ENCODE results near the gene LRRC8A.

Gene LRRC8A

GRCh38 chr9:128918921-128919320 is 37.0 kb downstream of the LRRC8A start:
- H3K36me3 ChIP-seq (ENCODE audit: control insufficient read depth, low read depth, low read length): peaks cover 28% of the 10 kb centered on the region
- no peak overlapping the region for H3K4me3 ChIP-seq (ENCODE audit: low read length)
- H3K27ac ChIP-seq (ENCODE audit: low read length): no peak overlapping the region
- H3K9me3 ChIP-seq (ENCODE audit: control insufficient read depth, low read depth, low read length): no peaks in the 10 kb centered on the region
- H3K4me1 ChIP-seq (ENCODE audit: control insufficient read depth, low read depth, low read length): peaks cover 6% of the 10 kb centered on the region
- no peaks in the 10 kb centered on the region for H3K27me3 ChIP-seq (ENCODE audit: control insufficient read depth, insufficient read depth, low read length)
- H3K9ac ChIP-seq (ENCODE audit: low read length): no peak overlapping the region

- H3K27me3 ChIP-seq (ENCODE audit: control insufficient read depth, insufficient read depth, low read length): no peaks in the 10 kb centered on the region
- no peak overlapping the region for H3K9ac ChIP-seq (ENCODE audit: low read length)
- H3K36me3 ChIP-seq (ENCODE audit: control insufficient read depth, low read depth, low read length): peaks cover 28% of the 10 kb centered on the region
- no peak overlapping the region for H3K4me3 ChIP-seq (ENCODE audit: low read length)
- no peak overlapping the region for H3K27ac ChIP-seq (ENCODE audit: low read length)
- peaks cover 6% of the 10 kb centered on the region for H3K4me1 ChIP-seq (ENCODE audit: control insufficient read depth, low read depth, low read length)
- H3K9me3 ChIP-seq (ENCODE audit: control insufficient read depth, low read depth, low read length): no peaks in the 10 kb centered on the region
Measured at GRCh38 chr9:128919402-128920089, 37.6 kb downstream of the LRRC8A start.

- H3K27me3 ChIP-seq (ENCODE audit: control insufficient read depth, insufficient read depth, low read length): no peaks in the 10 kb centered on the region
- H3K4me3 ChIP-seq (ENCODE audit: low read length): peak within 1 kb of the TSS; percentile 77
- peak within 1 kb of the TSS; percentile 66 for H3K27ac ChIP-seq (ENCODE audit: low read length)
- peaks cover 28% of the 10 kb centered on the region for H3K36me3 ChIP-seq (ENCODE audit: control insufficient read depth, low read depth, low read length)
- peak within 1 kb of the TSS; percentile 69 for H3K9ac ChIP-seq (ENCODE audit: low read length)
- H3K4me1 ChIP-seq (ENCODE audit: control insufficient read depth, low read depth, low read length): peaks cover 6% of the 10 kb centered on the region
- H3K9me3 ChIP-seq (ENCODE audit: control insufficient read depth, low read depth, low read length): no peaks in the 10 kb centered on the region
Measured at GRCh38 chr9:128920381-128921058, 38.6 kb downstream of the LRRC8A start, which contains the start of gene PHYHD1. Gene PHYHD1, plus strand, starts transcription at chr9:128920982. Its CDS starts 1,342 bp downstream, at chr9:128922324.

GRCh38 chr9:128921881-128922763 is 40.2 kb downstream of the LRRC8A start:
- peak overlapping the region; percentile 69 for H3K9ac ChIP-seq (ENCODE audit: low read length)
- H3K4me1 ChIP-seq (ENCODE audit: control insufficient read depth, low read depth, low read length): peaks cover 6% of the 10 kb centered on the region
- peak overlapping the region; percentile 77 for H3K4me3 ChIP-seq (ENCODE audit: low read length)
- H3K27me3 ChIP-seq (ENCODE audit: control insufficient read depth, insufficient read depth, low read length): no peaks in the 10 kb centered on the region
- peak overlapping the region; percentile 66 for H3K27ac ChIP-seq (ENCODE audit: low read length)
- H3K36me3 ChIP-seq (ENCODE audit: control insufficient read depth, low read depth, low read length): peaks cover 14% of the 10 kb centered on the region
- no peaks in the 10 kb centered on the region for H3K9me3 ChIP-seq (ENCODE audit: control insufficient read depth, low read depth, low read length)

- Histone ChIP-seq H3K36me3 (ENCODE audit: control insufficient read depth, low read depth, low read length) (peaks cover 2% of the 10 kb centered on the region), H3K9me3 (ENCODE audit: control insufficient read depth, low read depth, low read length) (no peaks in the 10 kb centered on the region), H3K4me3 (ENCODE audit: low read length) (no peak overlapping the region), H3K27me3 (ENCODE audit: control insufficient read depth, insufficient read depth, low read length) (no peaks in the 10 kb centered on the region), H3K9ac (ENCODE audit: low read length) (no peak overlapping the region), H3K27ac (ENCODE audit: low read length) (no peak overlapping the region), H3K4me1 (ENCODE audit: control insufficient read depth, low read depth, low read length) (peaks cover 6% of the 10 kb centered on the region)
Measured at GRCh38 chr9:128923493-128923883, 41.6 kb downstream of the LRRC8A start.

- H3K27me3 ChIP-seq (ENCODE audit: control insufficient read depth, insufficient read depth, low read length): no peaks in the 10 kb centered on the region
- H3K9me3 ChIP-seq (ENCODE audit: control insufficient read depth, low read depth, low read length): no peaks in the 10 kb centered on the region
- no peak overlapping the region for H3K4me3 ChIP-seq (ENCODE audit: low read length)
- no peak overlapping the region for H3K27ac ChIP-seq (ENCODE audit: low read length)
- no peak overlapping the region for H3K9ac ChIP-seq (ENCODE audit: low read length)
- H3K36me3 ChIP-seq (ENCODE audit: control insufficient read depth, low read depth, low read length): no peaks in the 10 kb centered on the region
- no peaks in the 10 kb centered on the region for H3K4me1 ChIP-seq (ENCODE audit: control insufficient read depth, low read depth, low read length)
Measured at GRCh38 chr9:128927731-128928411, 45.9 kb downstream of the LRRC8A start.

GRCh38 chr9:128928624-128929023 is 46.7 kb downstream of the LRRC8A start:
- no peaks in the 10 kb centered on the region for H3K4me1 ChIP-seq (ENCODE audit: control insufficient read depth, low read depth, low read length)
- H3K27ac ChIP-seq (ENCODE audit: low read length): no peak overlapping the region
- H3K9ac ChIP-seq (ENCODE audit: low read length): no peak overlapping the region
- no peaks in the 10 kb centered on the region for H3K27me3 ChIP-seq (ENCODE audit: control insufficient read depth, insufficient read depth, low read length)
- H3K9me3 ChIP-seq (ENCODE audit: control insufficient read depth, low read depth, low read length): no peaks in the 10 kb centered on the region
- no peak overlapping the region for H3K4me3 ChIP-seq (ENCODE audit: low read length)
- H3K36me3 ChIP-seq (ENCODE audit: control insufficient read depth, low read depth, low read length): no peaks in the 10 kb centered on the region

GRCh38 chr9:128929560-128929959 is 47.6 kb downstream of the LRRC8A start:
- Histone ChIP-seq H3K9me3 (ENCODE audit: control insufficient read depth, low read depth, low read length) (no peaks in the 10 kb centered on the region), H3K36me3 (ENCODE audit: control insufficient read depth, low read depth, low read length) (no peaks in the 10 kb centered on the region), H3K27me3 (ENCODE audit: control insufficient read depth, insufficient read depth, low read length) (no peaks in the 10 kb centered on the region), H3K27ac (ENCODE audit: low read length) (no peak overlapping the region), H3K4me3 (ENCODE audit: low read length) (no peak overlapping the region), H3K9ac (ENCODE audit: low read length) (no peak overlapping the region), H3K4me1 (ENCODE audit: control insufficient read depth, low read depth, low read length) (no peaks in the 10 kb centered on the region)

- Histone ChIP-seq H3K9me3 (ENCODE audit: control insufficient read depth, low read depth, low read length) (no peaks in the 10 kb centered on the region), H3K9ac (ENCODE audit: low read length) (no peak overlapping the region), H3K4me3 (ENCODE audit: low read length) (no peak overlapping the region), H3K36me3 (ENCODE audit: control insufficient read depth, low read depth, low read length) (no peaks in the 10 kb centered on the region), H3K27me3 (ENCODE audit: control insufficient read depth, insufficient read depth, low read length) (no peaks in the 10 kb centered on the region), H3K4me1 (ENCODE audit: control insufficient read depth, low read depth, low read length) (no peaks in the 10 kb centered on the region), H3K27ac (ENCODE audit: low read length) (no peak overlapping the region)
Measured at GRCh38 chr9:128933731-128934130, 51.8 kb downstream of the LRRC8A start.

- Histone ChIP-seq H3K9ac (ENCODE audit: low read length) (no peak overlapping the region), H3K9me3 (ENCODE audit: control insufficient read depth, low read depth, low read length) (no peaks in the 10 kb centered on the region), H3K4me3 (ENCODE audit: low read length) (no peak overlapping the region), H3K27me3 (ENCODE audit: control insufficient read depth, insufficient read depth, low read length) (no peaks in the 10 kb centered on the region), H3K36me3 (ENCODE audit: control insufficient read depth, low read depth, low read length) (no peaks in the 10 kb centered on the region), H3K27ac (ENCODE audit: low read length) (no peak overlapping the region), H3K4me1 (ENCODE audit: control insufficient read depth, low read depth, low read length) (no peaks in the 10 kb centered on the region)
Measured at GRCh38 chr9:128936171-128936865, 54.4 kb downstream of the LRRC8A start.
